Nephron progenitor cell (in vitro differentiated cells): ENCODE data around the gene FAM118A.

Experiments
- DNase-seq: peaks from one replicate; pipeline ENCODE4 v3.0.0; 2021
- H3K27ac Mint-ChIP-seq: 2 replicates; pipeline ENCODE4 v1.8.0; 2021; ENCODE audit warnings: mild to moderate bottlenecking, moderate library complexity, mixed read lengths
- H3K27me3 Mint-ChIP-seq: 2 replicates; pipeline ENCODE4 v1.8.0; 2021; ENCODE audit warnings: mild to moderate bottlenecking, low read depth, mixed read lengths; ENCODE audit not compliant: poor library complexity
- H3K36me3 Mint-ChIP-seq: 2 replicates; pipeline ENCODE4 v1.8.0; 2021; ENCODE audit warnings: low read depth, mixed read lengths
- H3K4me1 Mint-ChIP-seq: 2 replicates; pipeline ENCODE4 v1.8.0; 2021; ENCODE audit warnings: mixed read lengths
- H3K4me3 Mint-ChIP-seq: 2 replicates; pipeline ENCODE4 v1.8.0; 2021; ENCODE audit warnings: mild to moderate bottlenecking, moderate library complexity, mixed read lengths
- H3K9me3 Mint-ChIP-seq: 2 replicates; pipeline ENCODE4 v1.8.0; 2021; ENCODE audit warnings: mild to moderate bottlenecking, moderate library complexity, mixed read lengths
- TF ChIP-seq, protein P1 (sequence below): fragments of 200-600 bp; sonication (generic); IDR thresholded peaks from 2 replicates; pipeline ENCODE4 v1.5.0; 2021; ENCODE audit warnings: antibody characterized with exemption

The FAM118A gene

DNA sequence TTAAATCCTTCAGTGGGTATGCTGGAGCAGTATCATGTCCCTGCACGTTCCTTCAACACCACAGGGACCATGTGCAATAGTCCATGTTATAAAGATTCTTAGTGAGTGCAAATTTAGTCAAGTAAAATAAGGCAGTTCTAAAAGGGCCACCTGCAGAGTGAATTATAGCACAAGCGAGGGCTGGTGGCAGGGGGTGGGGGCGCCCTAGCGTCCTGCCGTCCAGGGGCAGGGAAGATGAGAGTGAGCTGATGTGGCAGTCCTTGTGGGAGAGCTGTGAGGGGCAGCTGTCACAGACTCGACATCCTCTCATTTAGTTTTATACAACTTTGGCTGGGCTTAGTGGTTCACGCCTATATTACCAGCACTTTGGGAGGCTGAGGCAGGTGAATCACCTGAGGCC is 29.1 kb downstream of the FAM118A start:
- DNase-seq: no peak
- no peaks in the 10 kb centered on the region for H3K9me3 Mint-ChIP-seq
- no peak overlapping the region for H3K4me3 Mint-ChIP-seq
- peaks cover 46% of the 10 kb centered on the region for H3K4me1 Mint-ChIP-seq
- H3K27ac Mint-ChIP-seq: no peak overlapping the region
- TF ChIP-seq, protein P1, sequence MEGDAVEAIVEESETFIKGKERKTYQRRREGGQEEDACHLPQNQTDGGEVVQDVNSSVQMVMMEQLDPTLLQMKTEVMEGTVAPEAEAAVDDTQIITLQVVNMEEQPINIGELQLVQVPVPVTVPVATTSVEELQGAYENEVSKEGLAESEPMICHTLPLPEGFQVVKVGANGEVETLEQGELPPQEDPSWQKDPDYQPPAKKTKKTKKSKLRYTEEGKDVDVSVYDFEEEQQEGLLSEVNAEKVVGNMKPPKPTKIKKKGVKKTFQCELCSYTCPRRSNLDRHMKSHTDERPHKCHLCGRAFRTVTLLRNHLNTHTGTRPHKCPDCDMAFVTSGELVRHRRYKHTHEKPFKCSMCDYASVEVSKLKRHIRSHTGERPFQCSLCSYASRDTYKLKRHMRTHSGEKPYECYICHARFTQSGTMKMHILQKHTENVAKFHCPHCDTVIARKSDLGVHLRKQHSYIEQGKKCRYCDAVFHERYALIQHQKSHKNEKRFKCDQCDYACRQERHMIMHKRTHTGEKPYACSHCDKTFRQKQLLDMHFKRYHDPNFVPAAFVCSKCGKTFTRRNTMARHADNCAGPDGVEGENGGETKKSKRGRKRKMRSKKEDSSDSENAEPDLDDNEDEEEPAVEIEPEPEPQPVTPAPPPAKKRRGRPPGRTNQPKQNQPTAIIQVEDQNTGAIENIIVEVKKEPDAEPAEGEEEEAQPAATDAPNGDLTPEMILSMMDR: no peak
- peaks cover 50% of the 10 kb centered on the region for H3K36me3 Mint-ChIP-seq
- H3K27me3 Mint-ChIP-seq: peaks cover 9% of the 10 kb centered on the region

DNA sequence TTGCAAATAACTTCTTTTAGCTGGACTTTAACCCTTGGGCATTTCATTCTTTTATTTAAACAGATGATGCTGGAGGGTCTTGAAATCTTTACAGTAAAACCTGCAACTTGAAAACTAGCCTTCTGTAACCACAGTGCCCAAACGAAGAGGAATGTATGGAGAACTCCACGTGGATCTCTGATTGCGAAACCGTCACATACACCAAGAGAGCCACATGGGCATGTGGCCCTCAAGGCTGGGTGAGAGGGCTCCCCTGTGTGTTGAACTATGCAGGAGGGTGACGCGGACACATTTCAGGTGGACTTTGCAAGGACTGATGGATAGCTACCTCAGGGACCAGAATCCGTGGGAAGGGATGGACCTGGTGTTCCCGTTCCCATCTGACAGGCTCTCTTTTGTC is 30.6 kb downstream of the FAM118A start:
- peaks cover 5% of the 10 kb centered on the region for H3K27me3 Mint-ChIP-seq
- no peaks in the 10 kb centered on the region for H3K9me3 Mint-ChIP-seq
- H3K27ac Mint-ChIP-seq: no peak overlapping the region
- no peak for DNase-seq
- TF ChIP-seq, protein P1: no peak
- H3K4me3 Mint-ChIP-seq: no peak overlapping the region
- H3K36me3 Mint-ChIP-seq: peaks cover 48% of the 10 kb centered on the region
- peaks cover 55% of the 10 kb centered on the region for H3K4me1 Mint-ChIP-seq

DNA sequence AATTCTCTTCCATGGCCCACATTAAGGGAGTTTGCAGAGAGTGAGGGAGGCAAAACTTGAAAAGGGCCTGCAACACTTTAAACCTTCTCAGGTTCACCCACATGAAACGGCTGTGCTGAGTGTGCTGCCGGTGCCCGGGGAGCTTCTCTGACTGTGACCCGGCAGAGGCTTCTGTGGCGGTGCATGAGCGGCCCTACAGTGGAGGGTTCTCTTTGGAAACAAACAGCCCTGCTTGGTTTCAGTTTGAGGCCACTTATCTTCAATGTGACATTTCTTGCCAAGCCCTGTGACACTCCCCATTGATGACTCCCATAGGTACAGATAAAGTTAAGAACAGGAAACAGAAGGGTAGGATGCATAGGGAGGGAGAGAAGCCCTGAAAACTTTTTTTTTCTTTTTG is 31.8 kb downstream of the FAM118A start:
- H3K36me3 Mint-ChIP-seq: peaks cover 46% of the 10 kb centered on the region
- H3K27ac Mint-ChIP-seq: peak overlapping the region; percentile 91
- H3K27me3 Mint-ChIP-seq: peaks cover 5% of the 10 kb centered on the region
- TF ChIP-seq, protein P1: no peak
- peak; percentile 12 for DNase-seq
- H3K4me3 Mint-ChIP-seq: no peak overlapping the region
- peaks cover 49% of the 10 kb centered on the region for H3K4me1 Mint-ChIP-seq
- no peaks in the 10 kb centered on the region for H3K9me3 Mint-ChIP-seq

DNA sequence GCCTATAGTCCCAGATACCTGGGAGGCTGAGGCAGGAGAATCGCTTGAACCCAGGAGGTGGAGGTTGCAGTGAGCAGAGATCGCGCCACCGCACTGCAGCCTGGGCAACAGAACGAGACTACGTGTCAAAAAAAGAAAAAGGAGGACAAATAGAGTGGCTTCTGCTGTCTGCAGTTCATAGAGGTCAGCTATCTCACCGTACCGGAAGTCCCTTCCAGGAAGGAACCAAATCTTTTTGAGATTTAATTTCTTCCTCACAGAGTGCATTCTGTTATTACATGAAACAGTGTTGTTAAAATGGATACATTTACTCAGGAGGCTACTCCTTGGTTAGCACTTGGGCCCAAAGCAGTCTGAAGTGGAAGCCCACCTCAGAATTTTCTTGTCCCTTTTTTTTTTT is 33.4 kb downstream of the FAM118A start:
- no peak overlapping the region for H3K27ac Mint-ChIP-seq
- H3K4me1 Mint-ChIP-seq: peaks cover 32% of the 10 kb centered on the region
- H3K36me3 Mint-ChIP-seq: peaks cover 33% of the 10 kb centered on the region
- TF ChIP-seq, protein P1: no peak
- DNase-seq: no peak
- no peaks in the 10 kb centered on the region for H3K9me3 Mint-ChIP-seq
- no peaks in the 10 kb centered on the region for H3K27me3 Mint-ChIP-seq
- no peak overlapping the region for H3K4me3 Mint-ChIP-seq

DNA sequence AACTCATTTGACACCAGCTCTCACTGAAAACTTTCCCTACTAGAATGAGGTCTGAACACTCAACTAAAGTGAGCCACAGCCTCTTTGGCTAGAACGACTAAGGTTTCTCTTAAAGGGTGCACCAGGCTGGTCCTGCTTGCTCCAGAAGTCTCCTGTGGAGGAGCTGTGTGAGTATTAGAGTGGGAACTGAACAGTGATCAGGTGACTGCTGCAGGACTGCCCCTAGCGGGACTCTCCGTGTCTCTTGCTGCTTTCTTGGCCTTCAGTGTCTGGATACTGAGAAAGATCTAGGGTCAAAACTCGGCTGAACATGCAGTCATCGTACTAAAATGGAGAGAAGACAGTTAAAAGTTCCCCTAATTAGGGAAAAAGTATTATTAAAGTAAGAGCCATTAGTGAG is 34.6 kb downstream of the FAM118A start:
- Mint-ChIP-seq H3K27ac (peak overlapping the region; percentile 23), H3K36me3 (peaks cover 30% of the 10 kb centered on the region), H3K27me3 (peaks cover 6% of the 10 kb centered on the region), H3K4me3 (no peak overlapping the region), H3K4me1 (peaks cover 32% of the 10 kb centered on the region), H3K9me3 (no peaks in the 10 kb centered on the region)
- peak; percentile 13 for DNase-seq
- TF ChIP-seq, protein P1: no peak

DNA sequence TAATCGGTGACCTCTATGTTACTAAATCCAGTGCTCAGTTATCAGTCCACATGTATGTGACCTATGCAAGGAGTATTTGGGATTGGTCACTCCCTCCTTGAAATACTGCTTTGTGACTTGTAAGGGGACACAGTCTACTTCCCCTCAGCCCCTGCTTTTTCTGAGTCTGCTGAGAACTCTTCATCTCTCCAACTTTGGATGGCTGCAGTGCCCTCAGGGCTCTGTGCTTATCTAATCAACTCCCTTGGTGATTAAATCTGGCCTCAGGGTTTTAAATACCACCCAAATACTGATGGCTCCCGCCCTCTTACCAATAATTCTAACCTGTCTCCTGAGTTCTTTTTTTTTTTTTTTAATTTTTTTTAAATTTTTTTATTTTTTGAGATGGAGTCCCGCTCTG is 40.2 kb downstream of the FAM118A start:
- DNase-seq: no peak
- TF ChIP-seq, protein P1: no peak
- H3K27ac Mint-ChIP-seq: no peak overlapping the region
- H3K9me3 Mint-ChIP-seq: no peaks in the 10 kb centered on the region
- peaks cover 8% of the 10 kb centered on the region for H3K4me1 Mint-ChIP-seq
- peaks cover 7% of the 10 kb centered on the region for H3K36me3 Mint-ChIP-seq
- H3K4me3 Mint-ChIP-seq: no peak overlapping the region
- peaks cover 9% of the 10 kb centered on the region for H3K27me3 Mint-ChIP-seq
